ENCODE data around the gene AP2A2. TPM values are rescaled to one million over a fixed set of nuclear protein-coding genes. Genes with fewer than 3 reads are reported as not detected.

The AP2A2 gene
- total RNA-seq (2014; rRNA removed; shearing (Covaris generic)) = 19.1 and 24.9 TPM in 2 replicates
- polyA plus RNA-seq (2015; cell fraction: cytosol; rRNA removed) = 21.6 and 25.7 TPM in 2 replicates
- 59.7 and 60.7 TPM in 2 replicates for polyA plus RNA-seq (2015; cell fraction: nucleus; rRNA removed)

DNA sequence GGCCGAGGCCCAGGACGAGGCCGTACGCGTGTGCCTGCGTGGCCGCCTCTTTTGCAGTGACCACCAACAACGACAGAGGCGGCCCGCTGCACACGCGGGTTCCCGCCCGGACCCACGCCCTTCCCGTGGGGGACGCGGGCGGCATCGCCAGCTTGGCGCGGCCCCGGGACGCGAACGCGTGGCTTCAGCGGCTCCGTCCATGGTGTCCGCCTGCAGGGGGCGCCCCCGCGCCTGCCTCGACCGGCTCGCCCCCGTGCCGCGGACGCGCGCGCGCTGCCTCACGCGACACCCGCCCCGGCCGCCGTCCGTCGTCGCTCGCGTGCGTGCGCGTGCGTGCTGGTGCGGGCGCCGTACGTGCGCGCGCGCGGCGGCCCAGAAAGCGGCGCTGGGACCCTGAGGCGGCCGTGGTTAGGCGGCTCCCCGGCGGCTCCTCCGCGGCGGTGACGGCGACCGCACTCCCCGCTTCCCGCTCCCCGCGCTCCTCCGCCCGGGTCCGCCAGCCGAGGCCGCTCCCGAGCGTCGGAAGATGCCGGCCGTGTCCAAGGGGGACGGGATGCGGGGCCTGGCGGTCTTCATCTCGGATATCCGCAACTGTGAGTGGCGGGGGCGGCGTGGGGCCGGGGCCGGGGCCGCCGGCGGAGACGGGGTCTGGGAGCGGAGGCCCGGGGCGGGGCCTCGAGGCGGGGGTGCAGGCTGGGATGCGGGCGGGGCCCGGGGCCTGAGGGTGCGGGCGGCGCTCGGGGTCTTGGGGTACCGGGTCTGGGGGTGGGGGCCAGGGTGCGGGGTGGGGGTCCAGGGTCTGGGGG, at the start of gene AP2A2:
TSS of gene AP2A2 (plus strand) at position 375 of the 806 bp plus-strand sequence. CDS start at position 527, 152 bp downstream.
- DNase-seq (ENCODE audit: low read depth) = peak; percentile 71

DNA sequence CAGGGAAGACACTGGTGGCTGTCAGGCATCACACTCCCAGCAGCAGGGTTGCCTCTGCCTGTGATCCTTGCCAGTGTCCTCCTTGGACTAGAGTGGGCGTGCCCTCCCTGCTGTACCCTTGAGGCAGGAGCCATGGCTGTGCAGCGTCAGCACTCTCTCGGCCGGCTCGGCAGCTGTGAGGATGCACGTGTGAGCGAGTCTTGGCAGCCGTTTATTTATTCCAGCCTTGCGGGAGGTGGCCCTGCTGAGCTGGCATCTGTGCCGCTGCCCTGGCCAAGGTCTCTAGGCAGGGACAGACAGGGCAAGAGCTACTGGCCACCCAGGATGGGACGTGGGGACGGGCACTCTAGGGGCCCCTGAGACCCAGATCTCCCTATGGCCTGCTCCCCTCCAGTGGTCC, 49.1 kb upstream of the AP2A2 start:
- DNase-seq (ENCODE audit: low read depth) = no peak

DNA sequence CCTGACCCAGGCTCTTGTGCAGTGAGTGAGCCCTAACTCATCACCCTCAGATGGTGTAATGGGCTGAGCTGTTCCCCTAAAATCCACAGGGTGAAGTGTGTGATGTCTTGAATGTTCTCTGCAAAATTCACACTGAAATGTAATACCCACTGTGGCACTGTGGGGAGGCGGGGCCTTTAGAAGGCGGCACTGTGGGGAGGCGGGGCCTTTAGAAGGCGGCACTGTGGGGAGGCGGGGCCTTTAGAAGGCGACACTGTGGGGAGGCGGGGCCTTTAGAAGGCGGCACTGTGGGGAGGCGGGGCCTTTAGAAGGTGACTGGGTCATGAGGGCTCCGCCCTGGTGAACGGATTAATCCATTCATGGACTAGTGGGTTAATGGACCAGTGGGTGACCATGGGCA, 48.1 kb upstream of the AP2A2 start:
- DNase-seq (ENCODE audit: low read depth) = no peak

DNA sequence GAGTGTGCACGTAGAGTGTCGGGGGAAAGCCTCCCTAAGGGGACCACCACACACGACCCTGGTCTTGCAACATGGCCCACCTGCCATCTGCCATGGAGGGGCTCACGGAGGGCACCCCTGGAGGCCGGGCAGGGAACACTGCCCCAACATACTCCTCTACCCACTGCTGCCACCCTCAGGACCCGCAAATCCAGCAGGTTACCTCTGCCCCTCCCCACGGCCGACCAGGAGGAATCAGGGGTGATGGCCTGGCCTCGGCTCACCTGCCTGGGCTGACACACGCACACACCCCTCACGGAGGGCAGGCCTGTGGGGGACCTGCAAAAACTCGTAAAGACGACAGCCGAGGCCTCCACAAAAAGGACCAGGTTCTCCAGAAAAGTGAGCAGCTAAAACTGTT, 45.2 kb upstream of the AP2A2 start:
- DNase-seq (ENCODE audit: low read depth) = no peak

DNA sequence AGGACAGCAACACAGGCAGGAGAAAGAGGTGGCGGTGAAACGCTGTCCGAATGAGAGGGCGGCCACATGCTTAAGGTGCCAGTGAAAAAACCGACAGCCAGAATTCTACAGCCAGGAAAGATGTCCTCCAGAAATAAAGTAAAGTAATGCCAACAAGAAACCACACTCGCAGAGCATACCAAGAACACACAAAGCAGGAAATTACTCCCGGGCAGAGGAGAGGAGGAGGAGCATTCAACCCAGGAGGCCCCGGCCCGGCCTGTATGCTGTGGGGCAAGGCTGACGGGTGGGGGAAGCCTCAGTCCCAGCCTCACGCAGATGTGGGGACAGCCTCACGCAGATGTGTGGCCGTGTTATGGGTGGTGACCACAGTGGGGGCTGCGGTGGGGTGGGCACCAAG, 43.1 kb upstream of the AP2A2 start:
- no peak for DNase-seq (ENCODE audit: low read depth)

DNA sequence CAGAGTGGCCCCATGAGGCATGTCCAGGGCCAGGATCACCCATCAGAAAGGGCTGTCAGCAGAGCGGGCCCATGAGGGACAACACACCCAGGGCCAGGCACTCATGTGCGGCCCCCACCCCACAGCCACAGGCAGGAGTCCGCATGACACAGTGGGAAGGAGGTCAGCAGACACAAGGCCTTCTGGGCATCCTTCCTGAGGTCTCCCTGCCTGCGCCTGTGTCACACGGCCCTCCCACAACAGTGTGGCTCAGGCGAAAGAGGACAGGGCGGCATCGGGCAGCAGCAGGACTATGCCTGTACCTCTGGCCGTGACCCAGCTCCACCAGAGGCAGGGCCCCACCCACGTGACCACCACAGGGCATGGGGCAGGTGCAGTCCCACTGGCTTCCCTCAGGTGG, 42.1 kb upstream of the AP2A2 start:
- no peak for DNase-seq (ENCODE audit: low read depth)

DNA sequence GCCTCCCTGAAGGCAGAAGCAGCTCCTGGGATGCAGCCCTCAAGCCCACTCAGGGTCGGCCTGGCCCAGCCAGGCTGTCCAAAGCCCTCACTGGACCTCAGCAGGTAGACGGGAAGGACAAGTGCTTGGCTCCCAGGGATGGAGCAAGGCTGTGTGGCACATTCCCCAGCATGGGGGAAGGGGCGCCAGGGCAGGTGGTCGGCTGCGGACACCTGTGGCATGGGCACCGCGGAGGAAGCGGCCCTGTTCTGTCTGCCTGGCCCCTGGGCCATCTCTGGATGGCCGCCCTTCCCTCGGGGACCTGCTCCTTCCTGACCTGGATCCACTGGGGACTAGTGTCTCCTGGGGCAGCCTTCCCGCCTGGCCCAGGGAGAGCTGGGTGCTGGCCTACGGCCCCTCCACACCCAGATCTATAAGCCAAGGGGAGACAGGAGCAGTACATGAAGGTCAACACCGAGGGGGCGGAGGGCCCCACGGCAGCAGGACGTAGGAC, 41.0 kb upstream of the AP2A2 start:
- DNase-seq (ENCODE audit: low read depth) = no peak

DNA sequence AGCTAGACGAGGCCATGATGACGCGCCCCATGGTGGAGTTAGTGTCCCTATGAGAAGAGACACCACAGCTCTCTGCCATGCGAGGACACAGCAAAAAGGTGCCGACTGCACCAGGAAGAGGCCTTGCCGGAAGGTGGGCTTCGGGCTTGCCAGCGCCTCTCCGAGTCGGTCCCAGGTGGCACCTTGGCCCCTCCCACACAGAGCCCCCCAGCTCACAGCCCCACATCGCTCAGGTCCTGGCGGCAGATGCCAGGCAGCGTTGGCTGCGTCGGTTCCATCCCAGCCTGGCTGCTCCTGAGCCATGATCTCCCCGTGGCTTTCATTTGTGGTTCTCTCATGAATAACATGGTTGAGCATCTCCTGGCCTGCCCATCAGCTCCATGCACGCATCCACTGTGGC, 39.1 kb upstream of the AP2A2 start:
- DNase-seq (ENCODE audit: low read depth) = no peak

DNA sequence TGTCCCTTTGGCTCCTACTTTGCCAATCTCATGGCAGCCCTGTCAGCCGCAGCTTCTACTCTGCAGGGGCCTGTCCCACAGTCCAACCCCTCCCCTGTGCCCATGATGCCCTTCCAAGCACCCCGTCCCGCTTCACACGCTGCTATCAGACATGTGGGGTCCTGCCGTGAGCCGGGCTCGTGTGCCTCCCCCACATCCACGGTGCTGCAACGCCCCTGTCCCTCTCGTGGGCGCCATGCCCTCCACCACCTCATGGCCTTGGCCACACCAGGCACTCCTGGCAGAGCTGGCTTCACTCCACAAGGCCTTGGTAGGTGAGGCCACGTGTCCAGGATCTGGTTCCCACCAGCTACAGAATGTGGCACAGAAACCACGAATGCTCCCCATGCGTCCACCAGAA, 38.1 kb upstream of the AP2A2 start:
- no peak for DNase-seq (ENCODE audit: low read depth)

DNA sequence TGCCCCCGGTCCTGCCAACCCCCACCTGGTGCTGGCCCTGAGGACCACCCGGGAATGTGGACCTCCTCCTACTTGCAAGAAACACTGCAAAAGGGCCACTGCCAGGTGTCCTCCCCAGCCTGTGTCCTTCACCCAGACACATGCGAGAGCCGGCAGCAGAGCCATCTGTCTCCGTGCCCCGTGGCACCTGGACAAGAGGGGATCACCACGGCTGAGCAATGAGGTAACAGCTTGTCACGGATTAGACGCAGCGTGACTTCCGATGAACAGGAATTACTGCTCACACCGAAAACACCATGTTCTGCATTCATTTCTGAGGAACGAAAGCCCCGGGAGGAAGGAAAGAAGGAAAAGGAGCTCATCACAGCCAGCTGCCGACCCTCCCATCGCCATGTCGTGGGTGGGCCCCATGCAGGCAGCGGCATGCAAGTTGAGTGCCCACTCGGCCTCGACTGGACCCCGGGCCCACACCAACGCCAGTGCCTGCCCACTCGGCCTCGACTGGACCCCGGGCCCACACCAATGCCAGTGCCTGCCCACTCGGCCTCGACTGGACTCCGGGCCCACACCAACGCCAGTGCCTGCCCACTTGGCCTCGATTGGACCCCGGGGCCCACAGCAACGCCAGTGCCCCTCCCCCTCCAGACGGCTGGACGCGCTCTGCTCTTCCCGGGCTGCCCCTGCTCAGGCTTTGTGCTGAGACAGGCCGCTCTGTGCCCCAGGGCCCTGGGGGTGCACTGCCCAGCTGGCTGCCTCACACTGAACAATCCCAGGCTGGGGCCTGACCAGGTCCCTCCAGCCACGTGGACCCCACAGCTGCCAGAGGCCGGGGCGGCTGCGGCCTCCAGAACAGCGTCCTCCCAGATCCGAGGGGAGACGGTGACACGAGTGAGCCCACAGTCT, 37.1 kb upstream of the AP2A2 start:
- no peak for DNase-seq (ENCODE audit: low read depth)

DNA sequence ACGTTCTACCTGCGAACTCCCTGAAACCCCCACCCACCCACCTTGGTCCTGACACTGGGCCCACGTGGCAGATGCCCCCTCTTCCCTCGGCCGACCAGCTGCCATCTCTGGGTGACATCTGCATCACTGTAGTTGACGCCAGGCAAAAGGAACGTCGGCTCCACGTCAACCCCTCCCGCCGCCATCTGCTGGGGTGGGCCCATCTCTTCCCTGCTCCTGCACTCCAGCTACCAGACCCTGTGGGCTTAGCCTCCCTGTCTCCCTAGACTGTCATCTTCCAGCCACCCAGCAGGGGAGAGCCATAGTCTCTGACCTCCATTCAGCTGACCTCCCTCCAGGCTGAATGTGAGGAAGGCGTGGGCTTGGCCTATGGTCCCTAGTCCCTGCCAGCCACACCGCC, 36.4 kb upstream of the AP2A2 start:
- DNase-seq (ENCODE audit: low read depth) = no peak

DNA sequence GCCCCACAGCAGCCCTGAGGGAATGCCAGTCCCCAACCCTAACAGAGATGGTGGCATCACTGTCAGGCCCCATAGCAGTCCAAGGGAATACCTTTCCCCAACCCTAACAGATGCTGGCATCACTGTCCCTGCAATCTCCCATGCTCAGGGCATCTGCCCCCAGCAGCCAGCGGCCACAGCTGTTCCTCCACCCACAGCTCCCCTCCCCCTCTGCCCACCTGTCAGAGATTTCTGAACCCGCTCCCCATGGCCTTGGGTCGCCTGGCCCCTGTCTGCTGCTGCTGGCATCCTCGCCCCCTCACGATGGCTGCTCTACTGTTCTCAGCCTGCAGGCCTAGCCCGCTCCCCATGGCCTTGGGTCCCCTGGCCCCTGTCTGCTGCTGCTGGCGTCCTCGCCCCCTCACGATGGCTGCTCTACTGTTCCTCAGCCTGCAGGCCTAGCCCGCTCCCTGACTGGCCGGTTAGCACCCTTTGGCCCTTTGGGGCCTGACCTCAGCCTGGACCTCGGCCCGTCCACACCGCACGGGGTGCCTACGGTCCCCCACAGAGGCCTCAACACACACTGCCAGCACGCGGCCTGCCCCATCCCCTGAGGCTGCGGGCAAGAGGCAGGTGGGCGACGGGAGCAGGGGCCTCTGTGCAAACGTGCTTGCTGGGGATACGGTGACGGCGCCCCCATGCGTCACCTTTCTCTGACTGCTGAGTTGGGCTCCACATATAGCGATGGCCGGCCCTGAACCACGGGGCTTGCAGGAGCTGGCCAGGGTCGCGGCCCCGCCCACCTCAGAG, 35.8 kb upstream of the AP2A2 start:
- no peak for DNase-seq (ENCODE audit: low read depth)

DNA sequence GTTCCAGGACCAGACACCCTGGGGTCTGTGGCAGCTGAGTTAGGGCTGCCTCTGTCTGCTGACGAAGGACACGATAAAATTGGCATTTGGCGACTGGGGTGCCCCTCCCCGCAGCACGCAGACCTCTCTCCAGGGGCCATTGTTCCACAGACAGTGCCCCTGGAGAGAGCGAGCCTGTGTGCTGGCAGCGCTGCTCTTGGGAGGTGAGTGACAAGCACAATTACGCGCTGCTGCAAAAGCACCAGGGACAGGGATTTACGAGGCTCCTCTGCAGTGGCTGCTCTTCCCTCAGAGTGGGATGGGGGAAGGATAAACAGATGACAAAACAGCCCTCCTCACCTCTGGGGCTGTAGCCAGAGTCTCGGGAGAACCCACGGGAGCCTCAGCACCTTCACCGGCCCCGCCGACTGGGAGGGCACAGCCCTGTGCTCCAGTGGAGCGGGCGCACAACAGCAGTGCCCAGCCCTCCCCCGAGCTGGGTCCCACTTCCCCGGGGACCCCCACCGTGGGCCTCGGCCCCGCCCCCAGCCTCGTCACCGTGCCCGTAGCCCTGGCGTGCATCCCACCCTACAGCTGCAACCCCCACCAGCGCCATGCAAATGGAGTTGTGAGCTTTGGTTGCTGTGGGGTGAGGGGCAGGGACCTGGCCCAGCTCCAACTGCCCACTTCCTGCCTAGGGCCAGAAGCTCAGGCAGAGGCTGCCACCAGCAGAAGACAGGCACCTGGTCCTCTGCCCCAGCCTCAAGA, 34.7 kb upstream of the AP2A2 start:
- no peak for DNase-seq (ENCODE audit: low read depth)

DNA sequence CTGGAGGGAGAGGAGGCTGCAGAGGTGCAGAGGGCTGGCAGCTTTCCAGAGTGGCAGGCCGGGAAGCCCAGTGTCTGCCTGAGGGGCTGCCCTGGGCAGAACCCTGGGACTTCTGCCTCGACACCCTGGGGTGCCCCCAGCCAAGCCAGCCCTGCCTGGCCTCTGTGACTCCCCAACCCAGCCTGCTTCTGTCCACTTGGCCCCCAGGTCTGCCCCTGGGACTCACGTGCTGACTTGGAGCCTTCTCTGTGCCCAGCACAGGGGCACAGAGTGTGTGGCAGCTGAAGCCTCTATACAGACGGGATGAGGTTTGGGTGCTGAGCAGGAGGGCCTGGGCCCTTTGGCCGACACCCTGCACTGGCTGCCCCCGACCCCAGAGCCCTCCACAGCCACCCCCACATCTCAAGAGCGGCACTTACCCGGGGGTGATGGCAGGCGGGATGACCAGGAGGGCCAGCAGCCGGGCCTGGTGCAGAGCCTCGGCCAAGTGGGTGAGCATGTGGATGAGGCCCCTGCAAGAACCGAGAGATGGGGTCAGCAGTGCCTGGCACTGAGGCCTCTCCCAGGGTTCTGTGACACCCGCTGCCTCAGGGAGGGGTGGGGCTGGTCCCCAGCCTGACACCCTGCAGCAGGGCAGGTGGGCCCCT, 32.5 kb upstream of the AP2A2 start:
- DNase-seq (ENCODE audit: low read depth) = no peak

DNA sequence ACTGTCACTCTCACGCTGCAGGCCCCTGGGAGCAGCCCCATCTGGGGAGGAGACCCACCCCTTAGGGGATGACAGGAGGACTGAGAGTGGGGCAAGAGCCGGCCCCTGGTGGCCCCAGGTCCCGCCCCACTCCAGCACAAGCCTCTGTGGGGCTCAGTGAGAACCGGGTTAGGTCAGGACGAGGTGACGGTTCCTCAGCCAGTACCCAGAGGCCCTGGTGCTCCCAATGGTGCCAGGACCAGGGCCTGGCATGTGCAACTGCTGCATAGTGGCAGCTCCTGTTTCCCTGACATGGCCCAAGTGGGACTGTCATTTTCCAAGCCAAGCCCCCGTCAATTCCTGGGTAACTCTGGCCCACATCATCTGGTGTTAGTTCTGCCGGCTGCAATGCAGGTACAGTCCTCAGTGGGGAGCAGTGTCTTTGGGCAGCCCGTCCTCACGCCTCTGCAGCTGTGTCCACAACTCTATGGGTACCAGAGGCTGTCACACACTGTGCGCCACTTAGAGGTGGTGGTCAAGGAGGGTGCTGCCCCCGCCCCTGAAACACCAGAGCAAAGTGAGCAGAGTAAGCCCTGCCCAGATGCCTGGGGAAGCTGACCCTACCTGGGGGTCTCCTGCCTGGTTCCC, 31.0 kb upstream of the AP2A2 start:
- no peak for DNase-seq (ENCODE audit: low read depth)

DNA sequence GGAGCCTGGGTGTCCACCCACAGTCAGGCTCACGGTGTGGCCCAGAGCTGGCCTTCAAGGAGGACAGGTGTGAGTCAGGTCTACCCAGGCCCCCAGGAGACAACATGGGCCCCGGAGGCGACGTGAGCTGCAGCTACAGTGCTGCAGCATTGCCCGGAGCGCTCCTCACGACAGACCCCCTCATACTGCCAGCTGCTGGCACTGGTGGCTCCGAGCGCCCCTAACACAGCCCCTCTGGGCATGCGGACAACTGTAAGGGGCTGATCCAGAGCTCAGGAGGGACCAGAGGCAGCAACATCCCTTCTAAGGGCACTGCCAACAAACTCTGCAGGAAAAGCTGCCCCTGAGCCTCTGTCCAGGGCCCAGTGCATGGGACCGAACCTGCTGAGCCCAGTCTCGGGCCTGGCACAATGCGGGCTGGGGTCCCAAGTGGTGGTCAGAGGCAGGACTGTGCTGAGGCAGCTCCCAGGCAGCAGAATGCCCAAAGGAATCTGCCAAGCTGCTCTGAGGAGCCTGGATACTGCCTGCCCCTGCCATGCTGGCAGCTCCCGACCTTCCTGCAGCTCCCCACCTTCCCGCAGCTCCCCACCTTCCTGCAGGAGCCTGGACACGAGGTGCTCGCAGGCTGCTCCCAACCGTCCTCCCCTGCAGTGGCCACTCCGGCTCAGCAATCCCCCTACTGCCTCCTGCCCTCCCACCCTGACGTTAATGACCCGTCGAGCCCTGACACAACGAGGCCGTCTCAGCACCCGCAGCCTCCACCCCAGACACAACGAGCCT, 30.1 kb upstream of the AP2A2 start:
- DNase-seq (ENCODE audit: low read depth) = no peak

DNA sequence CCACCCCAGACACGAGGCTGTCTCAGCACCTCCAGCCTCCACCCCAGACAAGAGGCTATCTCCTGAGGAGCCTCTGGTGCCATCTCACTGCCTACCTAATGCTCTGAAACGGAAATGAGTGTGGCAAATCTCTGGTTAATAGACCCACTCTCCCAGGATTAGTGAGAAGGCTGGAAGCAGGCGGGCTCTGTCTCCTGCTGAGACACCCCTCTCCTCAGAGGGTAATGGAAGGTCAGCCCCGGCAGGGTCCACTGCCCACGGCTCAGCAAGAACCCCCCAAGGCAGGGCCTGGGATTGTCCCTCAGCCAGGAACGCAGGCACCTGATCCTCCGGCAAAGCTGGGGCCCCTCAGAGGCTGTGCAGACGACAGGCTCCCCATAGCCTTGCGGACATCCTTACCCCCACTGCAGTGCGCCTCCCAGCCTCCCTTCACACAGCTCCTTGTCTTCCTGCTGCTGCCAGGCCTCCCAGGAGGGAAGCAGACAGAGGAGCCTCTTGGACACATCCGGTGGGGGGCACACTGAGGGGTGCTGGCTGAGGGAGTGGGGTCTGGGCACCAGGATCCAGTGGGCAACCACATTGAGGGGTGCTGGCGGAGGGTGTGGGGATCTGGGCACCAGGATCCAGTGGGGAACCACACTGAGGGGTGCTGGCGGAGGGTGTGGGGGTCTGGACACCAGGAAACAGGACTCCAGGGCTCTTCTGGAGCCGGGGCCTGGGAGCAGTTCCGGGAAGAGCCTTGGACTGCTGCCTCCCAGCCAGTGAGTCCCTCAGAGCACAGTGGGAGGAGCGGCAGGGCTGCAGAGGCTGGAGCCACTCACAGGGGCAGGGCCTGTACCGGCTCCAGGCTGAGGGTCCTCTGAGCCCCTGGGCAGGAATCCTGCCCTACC, 28.2 kb upstream of the AP2A2 start:
- DNase-seq (ENCODE audit: low read depth) = no peak

DNA sequence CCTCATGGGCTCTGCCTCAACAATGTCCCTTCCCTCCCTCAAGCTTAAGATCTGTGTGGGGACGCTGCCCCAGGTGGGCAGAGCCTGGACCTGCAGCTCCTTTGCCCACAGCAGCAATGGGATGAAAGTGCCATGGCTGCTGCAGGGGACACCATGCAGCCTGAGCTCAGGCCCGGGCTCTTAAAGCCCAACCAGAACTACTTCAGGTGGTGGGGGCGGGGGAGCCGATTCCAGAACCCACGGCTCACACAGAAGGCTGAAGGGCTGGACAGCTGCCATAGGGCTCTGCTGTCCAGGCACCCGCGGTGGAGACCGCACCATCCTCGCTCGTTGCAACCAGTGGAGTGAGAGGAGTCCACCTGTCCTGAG, 27.5 kb upstream of the AP2A2 start:
- peak; percentile 33 for DNase-seq (ENCODE audit: low read depth)

Measured in HT1080 (cell line).